Central memory CD8-positive, alpha-beta T cell (primary cell): ENCODE measurements around the gene SNED1.

ENCODE experiments used
- ATAC-seq: fragments of 150-1000 bp; cut with Tn5 transposase; replicated peaks from 2 replicates; pipeline ENCODE4 v1.10.0; 2022; ENCODE audit warnings: mild to moderate bottlenecking, moderate FRiP score, moderate number of reproducible peaks; ENCODE audit not compliant: poor library complexity, severe bottlenecking; ENCODE audit errors: extremely low read depth
- DNase-seq, 2 donors: peaks; one replicate each; pipeline ENCODE4 v3.0.0; 2021; ENCODE audit warnings: low spot score in 2 of 2
- H3K27ac Mint-ChIP-seq: one replicate; pipeline ENCODE4 v1.8.0; 2022; ENCODE audit warnings: low read depth, mild to moderate bottlenecking, moderate library complexity, mixed read lengths
- H3K27me3 Mint-ChIP-seq: one replicate; pipeline ENCODE4 v1.8.0; 2022; ENCODE audit warnings: mixed read lengths
- H3K36me3 Mint-ChIP-seq: one replicate; pipeline ENCODE4 v1.8.0; 2022; ENCODE audit warnings: mild to moderate bottlenecking, moderate library complexity, mixed read lengths; ENCODE audit not compliant: insufficient read depth
- H3K4me1 Mint-ChIP-seq: one replicate; pipeline ENCODE4 v1.8.0; 2022; ENCODE audit warnings: mixed read lengths
- H3K4me3 Mint-ChIP-seq: one replicate; pipeline ENCODE4 v1.8.0; 2022; ENCODE audit warnings: mild to moderate bottlenecking, moderate library complexity, mixed read lengths
- H3K9me3 Mint-ChIP-seq: one replicate; pipeline ENCODE4 v1.8.0; 2022; ENCODE audit warnings: mixed read lengths

SNED1 gene

GRCh38 chr2:241107031-241107783 is 108.8 kb downstream of the SNED1 start:
- DNase-seq (no peak), ATAC-seq (no peak)
- Mint-ChIP-seq H3K4me1 (peaks cover 55% of the 10 kb centered on the region), H3K36me3 (peaks cover 23% of the 10 kb centered on the region), H3K27ac (peak overlapping the region; percentile 94), H3K27me3 (no peaks in the 10 kb centered on the region), H3K4me3 (no peak overlapping the region), H3K9me3 (no peaks in the 10 kb centered on the region)

GRCh38 chr2:241108271-241109209 is 110.1 kb downstream of the SNED1 start:
- ATAC-seq = peak; percentile 27
- Mint-ChIP-seq H3K27me3 (no peaks in the 10 kb centered on the region), H3K36me3 (peaks cover 23% of the 10 kb centered on the region), H3K27ac (peak overlapping the region; percentile 94), H3K4me1 (peaks cover 55% of the 10 kb centered on the region), H3K9me3 (no peaks in the 10 kb centered on the region), H3K4me3 (peak overlapping the region; percentile 78)
- peak in 1 of 2 donors; percentile 50 for DNase-seq

- H3K4me1 Mint-ChIP-seq = peaks cover 50% of the 10 kb centered on the region
- peaks cover 20% of the 10 kb centered on the region for H3K36me3 Mint-ChIP-seq
- H3K27me3 Mint-ChIP-seq = no peaks in the 10 kb centered on the region
- peak overlapping the region; percentile 94 for H3K27ac Mint-ChIP-seq
- ATAC-seq = peak; percentile 22
- peak overlapping the region; percentile 78 for H3K4me3 Mint-ChIP-seq
- DNase-seq = no peak
- H3K9me3 Mint-ChIP-seq = no peaks in the 10 kb centered on the region
Measured at GRCh38 chr2:241109210-241110088, 111.0 kb downstream of the SNED1 start.

GRCh38 chr2:241110089-241110606 is 111.7 kb downstream of the SNED1 start:
- ATAC-seq (no peak), DNase-seq (no peak)
- peak overlapping the region; percentile 94 for H3K27ac Mint-ChIP-seq
- H3K27me3 Mint-ChIP-seq = no peaks in the 10 kb centered on the region
- peaks cover 21% of the 10 kb centered on the region for H3K36me3 Mint-ChIP-seq
- H3K4me1 Mint-ChIP-seq = peaks cover 50% of the 10 kb centered on the region
- no peaks in the 10 kb centered on the region for H3K9me3 Mint-ChIP-seq
- peak overlapping the region; percentile 78 for H3K4me3 Mint-ChIP-seq

- Mint-ChIP-seq H3K36me3 (peaks cover 19% of the 10 kb centered on the region), H3K27ac (peak overlapping the region; percentile 94), H3K4me1 (peaks cover 50% of the 10 kb centered on the region), H3K9me3 (no peaks in the 10 kb centered on the region), H3K4me3 (peak overlapping the region; percentile 78), H3K27me3 (no peaks in the 10 kb centered on the region)
- ATAC-seq (no peak), DNase-seq (no peak)
Measured at GRCh38 chr2:241110607-241111439, 112.4 kb downstream of the SNED1 start.

- Mint-ChIP-seq H3K27me3 (no peaks in the 10 kb centered on the region), H3K4me1 (peaks cover 51% of the 10 kb centered on the region), H3K36me3 (peaks cover 19% of the 10 kb centered on the region), H3K27ac (peak overlapping the region; percentile 94), H3K9me3 (no peaks in the 10 kb centered on the region), H3K4me3 (peak overlapping the region; percentile 78)
- peak in 1 of 2 donors; percentile 27 for DNase-seq
- ATAC-seq = peak; percentile 52
Measured at GRCh38 chr2:241111440-241111805, 113.0 kb downstream of the SNED1 start.

GRCh38 chr2:241112046-241112445 is 113.6 kb downstream of the SNED1 start:
- no peaks in the 10 kb centered on the region for H3K9me3 Mint-ChIP-seq
- peaks cover 54% of the 10 kb centered on the region for H3K4me1 Mint-ChIP-seq
- peaks cover 17% of the 10 kb centered on the region for H3K36me3 Mint-ChIP-seq
- no peaks in the 10 kb centered on the region for H3K27me3 Mint-ChIP-seq
- DNase-seq (no peak), ATAC-seq (no peak)
- peak overlapping the region; percentile 94 for H3K27ac Mint-ChIP-seq
- H3K4me3 Mint-ChIP-seq = peak overlapping the region; percentile 78

- Mint-ChIP-seq H3K4me3 (peak overlapping the region; percentile 78), H3K9me3 (no peaks in the 10 kb centered on the region), H3K27ac (peak overlapping the region; percentile 94), H3K36me3 (peaks cover 17% of the 10 kb centered on the region), H3K27me3 (no peaks in the 10 kb centered on the region), H3K4me1 (peaks cover 54% of the 10 kb centered on the region)
- peak; percentile 46 for ATAC-seq
- peak in 1 of 2 donors; percentile 48 for DNase-seq
Measured at GRCh38 chr2:241112592-241112991, 114.2 kb downstream of the SNED1 start.

GRCh38 chr2:241114836-241115235 is 116.4 kb downstream of the SNED1 start:
- ATAC-seq (no peak), DNase-seq (no peak)
- Mint-ChIP-seq H3K36me3 (peaks cover 19% of the 10 kb centered on the region), H3K27me3 (no peaks in the 10 kb centered on the region), H3K9me3 (no peaks in the 10 kb centered on the region), H3K27ac (peak overlapping the region; percentile 2), H3K4me1 (peaks cover 38% of the 10 kb centered on the region), H3K4me3 (no peak overlapping the region)

- Mint-ChIP-seq H3K9me3 (no peaks in the 10 kb centered on the region), H3K36me3 (peaks cover 14% of the 10 kb centered on the region), H3K27ac (no peak overlapping the region), H3K4me3 (no peak overlapping the region), H3K4me1 (peaks cover 33% of the 10 kb centered on the region), H3K27me3 (no peaks in the 10 kb centered on the region)
- DNase-seq (no peak), ATAC-seq (no peak)
Measured at GRCh38 chr2:241115361-241115760, 116.9 kb downstream of the SNED1 start.
